GM23248 (cell line): ENCODE data around the gene PTPRH. TPM values are rescaled to one million over a fixed set of nuclear protein-coding genes. Genes with fewer than 3 reads are reported as not detected.

Experiments
- DNase-seq: peaks from one replicate; pipeline ENCODE4 v3.0.0-alpha.2; 2015
- H2AFZ ChIP-seq: fragments of 200-600 bp; sonication (generic); 2 replicates; pipeline ENCODE4 v1.6.1; 2016; ENCODE audit warnings: antibody characterized with exemption
- H3F3A ChIP-seq: fragments of 200-600 bp; sonication (generic); 2 replicates; pipeline ENCODE4 v1.6.1; 2016; ENCODE audit warnings: mild to moderate bottlenecking, antibody characterized with exemption, mixed run types; ENCODE audit not compliant: insufficient read depth
- H3K27ac ChIP-seq: fragments of 200-600 bp; sonication (generic); 2 replicates; pipeline ENCODE4 v1.5.1; 2016; ENCODE audit warnings: mild to moderate bottlenecking
- H3K27me3 ChIP-seq: fragments of 200-600 bp; sonication (generic); replicated peaks from 2 replicates; pipeline ENCODE4 v1.6.1; 2016; ENCODE audit warnings: mild to moderate bottlenecking; ENCODE audit not compliant: insufficient read depth
- H3K36me3 ChIP-seq: fragments of 200-600 bp; sonication (generic); 2 replicates; pipeline ENCODE4 v1.6.1; 2016; ENCODE audit warnings: low read depth, mild to moderate bottlenecking
- H3K4me1 ChIP-seq: fragments of 200-600 bp; sonication (generic); 2 replicates; pipeline ENCODE4 v1.6.1; 2016; ENCODE audit warnings: mild to moderate bottlenecking; ENCODE audit not compliant: insufficient read depth
- H3K4me2 ChIP-seq: fragments of 200-600 bp; sonication (generic); one replicate; pipeline ENCODE4 v1.6.1; 2016; ENCODE audit warnings: mild to moderate bottlenecking; ENCODE audit not compliant: unreplicated experiment
- H3K4me3 ChIP-seq: fragments of 200-600 bp; sonication (generic); 2 replicates; pipeline ENCODE4 v1.5.1; 2016; ENCODE audit warnings: mild to moderate bottlenecking
- H3K79me2 ChIP-seq: fragments of 200-600 bp; sonication (generic); 2 replicates; pipeline ENCODE4 v1.6.1; 2016; ENCODE audit warnings: mild to moderate bottlenecking; ENCODE audit not compliant: insufficient read depth
- H3K9ac ChIP-seq: fragments of 200-600 bp; sonication (generic); 2 replicates; pipeline ENCODE4 v1.6.1; 2016; ENCODE audit warnings: mild to moderate bottlenecking
- H3K9me2 ChIP-seq: fragments of 200-600 bp; sonication (generic); 2 replicates; pipeline ENCODE4 v1.6.1; 2016; ENCODE audit warnings: mixed run types, mild to moderate bottlenecking, moderate library complexity; ENCODE audit not compliant: insufficient read depth
- H3K9me3 ChIP-seq: fragments of 200-600 bp; sonication (generic); one replicate; pipeline ENCODE4 v1.6.1; 2017; ENCODE audit warnings: low read depth
- H4K20me1 ChIP-seq: fragments of 200-600 bp; sonication (generic); 2 replicates; pipeline ENCODE4 v1.6.0; 2016; ENCODE audit not compliant: insufficient read depth
- EZH2 ChIP-seq: fragments of 200-600 bp; sonication (generic); IDR thresholded peaks from 2 replicates; pipeline ENCODE4 v1.6.1; 2018; ENCODE audit warnings: antibody characterized with exemption, mild to moderate bottlenecking; ENCODE audit not compliant: insufficient read depth, poor library complexity, severe bottlenecking
- EZH2phosphoT487 ChIP-seq: fragments of 200-600 bp; sonication (generic); IDR thresholded peaks from 2 replicates; pipeline ENCODE4 v1.6.1; 2018; ENCODE audit warnings: antibody characterized with exemption, moderate library complexity, mild to moderate bottlenecking, low read depth; ENCODE audit not compliant: insufficient read depth
- WGBS, 2 experiments: methylation state at CpG; one replicate each; pipeline ENCODE4 v1.1.6; 2015 to 2017; ENCODE audit warnings: low lambda C conversion rate in 2 of 2, low coverage in 1 of 2; ENCODE audit errors: missing lambda C conversion rate in 2 of 2; 5-methylcytosine and 5-hydroxymethylcytosine counted together
- in situ Hi-C: fragments of 300-500 bp; cut with MboI; formaldehyde crosslinking; loops from 2 replicates; pipeline ENCODE4 v1.15.0; 2020
- polyA plus RNA-seq: library from polyadenylated mRNA; unstranded; fragments of >200 nt; fragmentation: Nextera tagmentation; extraction: Ambion mirVana; gene quantifications from 2 replicates; pipeline ENCODE4 v1.2.1, GENCODE V29; 2016
- total RNA-seq: library from RNA; depleted of rRNA; stranded (reverse); fragments of >200 nt; shearing (Covaris generic); gene quantifications from 2 replicates; pipeline ENCODE4 v1.2.3, GENCODE V29; 2014

The PTPRH gene
- total and polyA plus RNA-seq, 2 experiments from 2014 or later, result 0.28 to 0.43 TPM

DNA sequence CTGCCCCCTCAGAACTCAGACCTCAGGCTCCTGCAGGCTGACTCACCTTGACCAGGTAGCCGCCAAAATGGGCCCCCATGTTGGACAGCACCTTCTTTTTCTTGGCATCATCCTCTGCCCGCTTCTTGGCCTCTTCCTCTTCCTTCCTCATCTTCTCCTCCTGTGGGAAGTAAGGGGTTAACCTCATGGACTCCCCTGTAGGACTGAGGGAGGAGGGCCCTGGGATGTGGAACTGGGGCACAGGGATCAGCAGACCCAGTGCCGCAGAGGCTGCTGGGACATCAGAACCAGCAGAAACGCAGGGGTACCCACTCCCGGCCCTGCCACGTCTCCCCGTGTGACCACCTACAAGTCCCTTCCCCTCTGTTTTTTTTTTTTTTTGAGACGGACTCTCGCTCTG is 71.4 kb downstream of the PTPRH start:
- H3F3A ChIP-seq, result no peaks in the 10 kb centered on the region
- no peaks in the 10 kb centered on the region for H3K79me2 ChIP-seq
- no peaks in the 10 kb centered on the region for H4K20me1 ChIP-seq
- H3K27me3 ChIP-seq, result peaks cover 13% of the 10 kb centered on the region
- H3K9me3 ChIP-seq, result no peaks in the 10 kb centered on the region
- H3K36me3 ChIP-seq, result no peaks in the 10 kb centered on the region
- in situ Hi-C loops, result loop anchor here (25.0 kb wide), 1 partner anchor 499 kb away; the partner anchor contains the start of genes CCDC106, ZNF580 and ZNF581
- no peak for DNase-seq
- WGBS, 2 experiments, result 29 to 31% methylated on average over 9 of the region's 9 CpGs
- H3K9ac ChIP-seq, result no peak overlapping the region
- no peak overlapping the region for H3K27ac ChIP-seq
- H3K4me3 ChIP-seq, result no peak overlapping the region
- H3K4me2 ChIP-seq, result no peak overlapping the region
- no peak for TF ChIP-seq EZH2phosphoT487
- TF ChIP-seq EZH2, result no peak
- H3K9me2 ChIP-seq, result no peaks in the 10 kb centered on the region
- H3K4me1 ChIP-seq, result no peaks in the 10 kb centered on the region
- no peak overlapping the region for H2AFZ ChIP-seq

DNA sequence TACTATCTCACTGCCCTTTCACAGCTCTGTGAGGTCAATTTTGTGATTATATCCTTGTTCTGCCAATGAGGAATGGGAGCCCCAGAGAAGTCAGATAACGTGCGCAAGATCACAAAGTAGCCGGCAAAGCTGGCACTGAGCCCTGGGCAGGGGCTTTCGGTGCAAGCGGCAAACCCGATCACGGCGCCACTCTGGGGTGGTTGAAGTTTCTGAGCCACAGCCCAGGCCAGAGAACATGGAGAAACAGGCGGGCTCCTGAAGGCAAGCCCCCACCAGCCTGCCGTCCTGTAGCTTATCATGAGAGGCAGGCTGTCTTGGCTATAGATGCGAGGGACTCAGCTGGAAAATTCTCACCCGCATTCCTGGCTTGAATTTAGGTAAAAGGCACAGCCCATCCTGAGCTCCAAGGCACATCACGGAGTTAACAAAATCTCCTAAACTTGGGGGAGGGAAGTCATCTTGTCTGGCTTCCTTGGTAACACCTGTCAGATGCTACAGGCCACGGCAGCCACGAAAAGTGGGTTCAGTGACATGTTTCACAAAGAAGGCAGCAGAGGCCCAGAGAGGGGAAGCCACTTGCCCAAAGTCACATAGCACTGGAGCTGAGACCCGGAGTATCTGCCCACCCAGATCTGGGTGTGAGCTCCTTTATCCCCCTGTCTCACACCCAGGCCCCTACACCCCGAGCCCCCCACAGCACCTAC is 72.8 kb downstream of the PTPRH start:
- H3K4me2 ChIP-seq, result no peak overlapping the region
- H3F3A ChIP-seq, result no peaks in the 10 kb centered on the region
- H4K20me1 ChIP-seq, result no peaks in the 10 kb centered on the region
- DNase-seq, result no peak
- no peaks in the 10 kb centered on the region for H3K4me1 ChIP-seq
- WGBS, 2 experiments, result 60 to 61% methylated on average over 16 to 17 of the region's 17 CpGs
- no peaks in the 10 kb centered on the region for H3K9me3 ChIP-seq
- H3K27me3 ChIP-seq, result peaks cover 4% of the 10 kb centered on the region; the same call in 1 of the 2 replicates
- no peaks in the 10 kb centered on the region for H3K9me2 ChIP-seq
- H3K36me3 ChIP-seq, result no peaks in the 10 kb centered on the region
- no peak overlapping the region for H3K9ac ChIP-seq
- no peak overlapping the region for H2AFZ ChIP-seq
- no peaks in the 10 kb centered on the region for H3K79me2 ChIP-seq
- TF ChIP-seq EZH2, result no peak
- in situ Hi-C loops, result loop anchor here (25.0 kb wide), 1 partner anchor 501 kb away; the partner anchor contains the start of genes CCDC106, ZNF580 and ZNF581
- H3K27ac ChIP-seq, result no peak overlapping the region
- no peak overlapping the region for H3K4me3 ChIP-seq

DNA sequence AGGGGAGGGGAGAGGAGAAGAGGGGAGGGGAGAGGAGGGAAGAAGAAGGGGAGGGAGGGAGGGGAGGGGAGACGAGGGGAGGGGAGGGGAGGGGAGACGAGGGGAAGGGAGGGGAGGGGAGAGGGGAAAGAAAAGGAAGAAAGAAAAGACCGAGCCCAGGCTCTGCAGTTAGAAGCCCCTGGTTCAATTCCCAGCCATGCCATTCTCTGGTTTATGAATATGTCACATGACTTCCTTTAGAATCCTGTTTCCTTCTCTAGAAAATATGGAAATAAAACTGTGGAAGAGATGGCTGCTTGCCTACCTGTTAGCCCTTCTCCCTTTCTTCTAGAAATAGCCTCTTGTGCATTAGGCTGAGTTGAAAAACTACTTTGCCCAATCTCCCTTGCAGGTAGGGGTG is 74.6 kb downstream of the PTPRH start:
- no peak for DNase-seq

DNA sequence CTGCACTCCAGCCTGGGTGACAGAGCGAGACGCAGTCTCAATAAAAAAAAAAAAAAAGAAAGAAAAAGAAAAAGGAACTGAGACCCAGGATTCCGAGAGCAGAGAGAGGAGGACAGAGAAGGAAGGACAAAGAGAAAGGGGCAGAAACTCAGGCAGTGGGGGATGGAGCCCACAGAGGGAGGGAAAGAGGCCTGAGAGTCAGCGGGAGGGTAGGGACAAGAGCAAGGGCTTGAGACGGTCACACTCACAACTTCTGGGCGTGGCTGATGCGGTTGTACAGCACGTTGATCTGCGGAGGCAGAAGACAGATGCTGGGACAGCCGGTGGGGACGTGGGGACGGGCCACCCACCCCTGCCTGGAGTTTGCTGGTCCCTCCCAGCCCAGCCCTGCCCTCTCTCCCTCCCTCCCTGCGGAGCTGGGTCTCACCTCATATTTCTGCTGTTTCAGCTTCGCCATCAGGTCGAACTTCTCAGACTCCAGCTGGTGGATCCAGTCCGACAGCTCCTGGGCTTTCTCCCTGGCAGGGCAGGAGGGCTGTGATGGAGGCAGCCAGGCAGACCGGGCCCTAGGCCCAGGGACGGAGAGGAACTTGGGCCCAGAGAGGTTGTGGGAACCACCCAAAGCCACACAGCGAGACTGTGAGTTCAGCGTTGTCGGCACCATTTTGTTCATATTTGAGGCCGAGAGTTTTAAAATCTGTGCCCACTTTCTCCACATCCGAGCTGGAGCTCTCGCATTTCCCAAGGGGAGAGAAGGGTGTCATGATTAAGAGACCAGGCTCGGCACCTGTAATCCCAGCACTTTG is 75.5 kb downstream of the PTPRH start:
- H3K27me3 ChIP-seq, result peaks cover 4% of the 10 kb centered on the region; the same call in 1 of the 2 replicates
- H3K9ac ChIP-seq, result no peak overlapping the region
- in situ Hi-C loops, result loop anchor here (25.0 kb wide), 1 partner anchor 503 kb away; the partner anchor contains the start of genes CCDC106, ZNF580 and ZNF581
- no peaks in the 10 kb centered on the region for H3K79me2 ChIP-seq
- no peaks in the 10 kb centered on the region for H4K20me1 ChIP-seq
- H2AFZ ChIP-seq, result no peak overlapping the region
- no peak for TF ChIP-seq EZH2
- no peak for TF ChIP-seq EZH2phosphoT487
- no peak overlapping the region for H3K4me2 ChIP-seq
- no peaks in the 10 kb centered on the region for H3F3A ChIP-seq
- H3K9me2 ChIP-seq, result no peaks in the 10 kb centered on the region
- WGBS, 2 experiments, result 40 to 43% methylated on average over 23 to 25 of the region's 25 CpGs
- no peaks in the 10 kb centered on the region for H3K9me3 ChIP-seq
- H3K36me3 ChIP-seq, result no peaks in the 10 kb centered on the region
- DNase-seq, result no peak
- H3K4me3 ChIP-seq, result no peak overlapping the region
- no peaks in the 10 kb centered on the region for H3K4me1 ChIP-seq
- no peak overlapping the region for H3K27ac ChIP-seq

More for the DNA sequence above, 74.6 kb downstream of the PTPRH start:
- H3F3A ChIP-seq, result no peaks in the 10 kb centered on the region
- H3K79me2 ChIP-seq, result no peaks in the 10 kb centered on the region
- no peak overlapping the region for H3K9ac ChIP-seq
- in situ Hi-C loops, result loop anchor here (25.0 kb wide), 1 partner anchor 503 kb away; the partner anchor contains the start of genes CCDC106, ZNF580 and ZNF581
- H3K9me2 ChIP-seq, result no peaks in the 10 kb centered on the region
- no peaks in the 10 kb centered on the region for H3K4me1 ChIP-seq
- H3K36me3 ChIP-seq, result no peaks in the 10 kb centered on the region
- TF ChIP-seq EZH2phosphoT487, result no peak
- no peak for TF ChIP-seq EZH2
- no peak overlapping the region for H2AFZ ChIP-seq
- H3K4me3 ChIP-seq, result no peak overlapping the region
- H4K20me1 ChIP-seq, result no peaks in the 10 kb centered on the region
- H3K27ac ChIP-seq, result no peak overlapping the region
- H3K27me3 ChIP-seq, result peaks cover 4% of the 10 kb centered on the region; the same call in 1 of the 2 replicates
- H3K4me2 ChIP-seq, result no peak overlapping the region
- H3K9me3 ChIP-seq, result no peaks in the 10 kb centered on the region
- WGBS, 2 experiments, result 0 to 3% methylated on average over 1 to 3 of the region's 3 CpGs
